Measurements from ENCODE around the gene ATP2B2.

Gene ATP2B2

GRCh38 chr3:10516544-10517452, 11.4 kb upstream of the ATP2B2 start:
- TF ChIP-seq CTCF (IDR thresholded peaks at IDR 0.05; ENCODE audit: low read depth, low read length), result no peak
- no peak overlapping the region for H3K4me3 ChIP-seq (ENCODE audit: low read depth, low read length)

- H3K4me3 ChIP-seq (ENCODE audit: low read depth, low read length), result no peak overlapping the region
- TF ChIP-seq CTCF (IDR thresholded peaks at IDR 0.05; ENCODE audit: low read depth, low read length), result no peak
These were observed 10.6 kb upstream of the ATP2B2 start for GRCh38 chr3:10515884-10516495.

GRCh38 chr3:10515396-10515795, 10.0 kb upstream of the ATP2B2 start:
- TF ChIP-seq CTCF (IDR thresholded peaks at IDR 0.05; ENCODE audit: low read depth, low read length), result no peak
- no peak overlapping the region for H3K4me3 ChIP-seq (ENCODE audit: low read depth, low read length)

- no peak for TF ChIP-seq CTCF (IDR thresholded peaks at IDR 0.05; ENCODE audit: low read depth, low read length)
- no peak overlapping the region for H3K4me3 ChIP-seq (ENCODE audit: low read depth, low read length)
These were observed 9.2 kb upstream of the ATP2B2 start for GRCh38 chr3:10514407-10515069.

GRCh38 chr3:10513306-10513705, 7.9 kb upstream of the ATP2B2 start:
- no peak overlapping the region for H3K4me3 ChIP-seq (ENCODE audit: low read depth, low read length)
- no peak for TF ChIP-seq CTCF (IDR thresholded peaks at IDR 0.05; ENCODE audit: low read depth, low read length)

- H3K4me3 ChIP-seq (ENCODE audit: low read depth, low read length), result no peak overlapping the region
- no peak for TF ChIP-seq CTCF (IDR thresholded peaks at IDR 0.05; ENCODE audit: low read depth, low read length)
These were observed 7.3 kb upstream of the ATP2B2 start for GRCh38 chr3:10512687-10513086.
